Islet of Langerhans (tissue), 1 donor: ENCODE results near the gene NUP62CL.
"Not testable (repeated sequence)": the region's sequence is repeated elsewhere in the genome, so short reads cannot be mapped to it uniquely, and the experiment has no call there.

Source experiments
- FAIRE-seq: peaks from one replicate; lab custom pipeline; 2011; peaks lifted over from hg19 to GRCh38; lab: Jason Lieb, UNC

NUP62CL gene

DNA sequence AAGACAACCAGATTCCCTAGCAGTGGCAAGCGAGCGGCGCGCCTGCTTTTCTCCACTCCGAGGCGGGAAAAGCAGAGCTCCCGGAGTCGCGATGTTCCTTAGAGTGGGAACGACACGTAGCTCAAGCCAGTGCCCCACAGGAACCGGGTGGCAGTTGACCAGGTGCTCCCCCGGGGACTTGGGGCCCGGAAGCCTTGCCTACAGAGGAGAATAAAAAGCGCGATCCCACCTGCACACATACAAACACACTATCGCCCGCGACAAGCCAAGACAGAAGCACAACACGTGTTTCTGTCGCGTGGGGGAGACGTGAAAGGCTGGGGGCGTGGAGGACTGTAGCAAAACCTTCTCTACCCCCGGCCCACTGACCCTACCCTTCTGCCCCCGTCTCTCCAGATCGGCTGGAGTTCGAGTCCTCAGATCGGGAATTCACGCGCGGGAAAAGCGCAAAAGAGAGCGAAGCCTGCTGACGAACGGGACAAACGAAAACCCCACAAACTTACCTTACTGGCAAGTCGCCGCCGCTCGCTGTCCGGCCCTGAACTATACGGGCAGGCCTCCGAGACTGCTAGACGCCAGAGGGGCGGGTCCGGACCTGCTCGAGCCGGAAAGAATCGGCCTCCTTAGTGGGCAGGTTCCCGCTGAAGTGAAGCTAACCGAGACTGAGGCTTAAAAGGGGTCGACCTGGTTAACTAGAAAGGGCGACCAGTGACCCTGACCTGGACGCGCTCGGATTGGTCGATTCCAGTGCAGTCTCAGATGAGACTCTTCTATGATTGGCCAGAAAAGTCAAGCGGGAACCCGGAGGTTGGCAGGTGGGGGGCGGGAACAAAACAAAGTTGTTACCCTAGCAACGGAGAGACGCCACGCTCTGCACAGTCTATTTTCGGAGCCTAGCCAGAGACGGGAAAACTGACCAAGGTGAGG is at the start of gene NUP62CL, which contains the start of gene DNAAF6:
Gene NUP62CL, minus strand, starts transcription at position 664 of the 927 bp plus-strand sequence. CDS start 31,287 bp downstream, outside the sequence.
Gene DNAAF6, plus strand, starts transcription at position 842 of the 927 bp plus-strand sequence. CDS start 6,265 bp downstream, outside the sequence.
- FAIRE-seq, result peak; percentile 96

- FAIRE-seq, result no peak
Observed at GRCh38 chrX:107228486-107228819, 22.2 kb upstream of the NUP62CL start.

DNA sequence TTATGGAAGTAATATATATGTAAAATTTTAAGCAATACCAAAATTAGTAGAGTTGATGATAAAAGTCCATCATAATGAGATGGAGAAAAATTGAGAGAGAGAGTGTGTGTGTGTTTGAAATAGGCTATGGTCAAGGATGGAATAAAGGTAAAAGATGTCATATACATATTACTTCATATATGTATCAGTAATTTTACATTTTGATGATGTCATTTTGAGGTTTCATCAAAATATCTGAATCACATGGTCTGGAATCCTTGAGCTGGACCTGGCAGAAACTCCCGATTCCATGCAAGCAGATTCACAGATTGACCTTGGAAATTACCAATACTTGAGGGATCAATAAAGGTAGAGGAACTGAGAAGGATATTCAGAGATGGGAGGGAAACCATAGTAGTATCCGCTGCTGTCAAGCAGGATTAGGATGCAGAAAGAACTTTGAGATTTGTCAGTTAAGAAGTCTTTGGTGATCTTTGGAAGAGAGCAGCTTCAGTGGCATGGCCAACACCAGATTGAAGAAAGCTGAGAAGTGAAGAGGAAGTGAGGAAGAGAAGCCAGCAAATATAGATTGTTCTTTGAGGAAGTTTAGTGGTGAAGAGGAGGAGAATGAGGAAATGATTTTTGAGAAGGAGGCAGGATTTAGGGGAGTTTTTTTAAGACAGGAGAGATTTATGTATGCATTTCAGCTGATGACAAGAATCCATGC is 21.7 kb upstream of the NUP62CL start:
- FAIRE-seq, result no peak

DNA sequence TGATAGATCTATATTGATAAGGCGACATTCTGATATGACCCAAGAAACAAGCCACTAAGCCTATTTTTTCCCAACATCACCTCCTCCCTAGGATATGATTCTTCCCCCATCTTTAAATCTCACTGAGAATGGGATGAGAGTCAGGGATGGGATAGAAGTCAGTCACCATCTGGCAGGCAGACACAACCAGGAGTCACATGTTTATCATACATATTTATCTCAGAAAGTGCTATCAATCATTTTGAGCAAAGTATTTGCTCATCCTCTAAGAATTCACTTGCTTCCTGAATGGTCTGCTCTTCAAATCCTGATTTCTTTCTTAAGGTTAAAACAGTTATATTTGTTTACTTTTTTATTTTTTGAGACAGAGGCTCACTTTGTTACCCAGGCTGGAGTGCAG is 20.5 kb upstream of the NUP62CL start:
- no peak for FAIRE-seq

DNA sequence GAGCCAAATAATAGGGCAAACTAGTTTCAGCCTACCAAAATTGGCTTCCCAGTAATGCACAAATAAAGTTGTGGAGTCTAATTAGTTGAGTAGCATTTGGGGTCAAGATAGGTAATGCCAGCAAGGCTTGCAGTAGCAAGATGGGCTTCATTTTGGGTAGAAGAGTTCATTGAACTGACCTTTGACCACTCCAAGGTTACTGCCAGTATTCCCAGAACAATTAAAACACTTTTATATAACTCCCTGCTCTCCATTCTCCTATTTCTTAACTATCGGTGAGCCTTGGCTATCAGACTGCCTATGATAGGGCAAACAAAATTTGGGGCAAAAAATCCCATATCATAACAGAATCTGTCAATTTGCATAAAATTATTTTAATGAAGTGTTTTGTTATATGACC is 7.2 kb upstream of the NUP62CL start:
- no peak for FAIRE-seq

DNA sequence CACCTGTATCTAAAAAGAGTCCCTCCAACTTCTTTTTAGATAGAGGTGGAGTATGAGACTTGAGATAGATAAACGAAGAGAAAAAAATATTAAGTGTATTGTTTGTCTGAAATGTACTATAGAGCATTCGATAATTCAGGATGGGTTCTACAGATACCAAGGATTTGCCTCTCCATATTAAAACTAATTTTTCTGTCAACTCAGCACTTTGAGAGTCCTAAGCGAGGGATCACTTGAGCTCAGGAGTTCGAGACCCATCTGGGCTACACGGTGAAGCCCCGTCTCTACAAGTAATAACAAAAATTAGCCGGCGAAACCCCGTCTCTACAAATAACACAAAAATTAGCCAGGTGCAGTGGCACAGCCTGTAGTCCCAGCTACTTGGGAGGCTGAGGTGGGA is 1.7 kb upstream of the NUP62CL start:
- no peak for FAIRE-seq

GRCh38 chrX:107207089-107207488 is 856 bp upstream of the NUP62CL start:
- FAIRE-seq, result no peak

- no peak for FAIRE-seq
Observed at GRCh38 chrX:107206697-107207065, 448 bp upstream of the NUP62CL start.

- FAIRE-seq, result no peak
Observed at GRCh38 chrX:107204068-107204605, 2.1 kb downstream of the NUP62CL start.

DNA sequence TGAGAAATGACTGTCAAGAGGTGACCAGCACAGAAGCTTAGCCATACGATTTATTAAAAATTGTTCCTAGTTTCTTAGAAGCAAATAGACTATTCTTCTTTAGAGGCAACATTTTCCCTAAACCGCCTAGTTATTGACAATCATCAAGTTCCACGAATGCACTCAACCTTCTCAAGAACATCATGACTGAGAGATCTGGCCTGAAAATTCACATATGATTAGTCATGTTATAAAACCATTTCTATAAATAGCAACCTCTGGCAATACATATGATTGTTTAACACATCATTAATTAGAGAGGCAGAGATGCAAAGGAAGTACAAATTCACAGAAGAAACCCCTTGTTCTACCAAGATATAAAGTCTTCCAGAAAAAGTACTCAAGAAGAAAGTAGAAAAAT is 6.7 kb downstream of the NUP62CL start:
- no peak for FAIRE-seq

DNA sequence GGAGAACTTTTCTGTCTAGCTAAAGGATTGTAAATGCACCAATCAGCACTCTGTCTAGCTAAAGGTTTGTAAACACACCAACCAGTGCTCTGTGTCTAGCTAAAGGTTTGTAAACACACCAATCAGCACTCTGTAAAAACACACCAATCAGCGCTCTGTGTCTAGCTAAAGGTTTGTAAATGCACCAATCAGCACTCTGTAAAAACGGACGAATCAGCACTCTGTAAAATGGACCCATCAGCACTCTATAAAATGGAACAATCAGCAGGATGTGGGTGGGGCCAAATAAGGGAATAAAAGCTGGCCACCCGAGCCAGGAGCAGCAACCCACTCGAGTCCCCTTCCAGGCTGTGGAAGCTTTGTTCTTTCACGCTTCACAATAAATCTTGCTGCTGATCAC is 8.2 kb downstream of the NUP62CL start:
- FAIRE-seq, result not testable (repeated sequence)

- no peak for FAIRE-seq
Observed at GRCh38 chrX:107197319-107197718, 8.9 kb downstream of the NUP62CL start.

GRCh38 chrX:107171369-107172102 is 34.7 kb downstream of the NUP62CL start:
- FAIRE-seq, result no peak

DNA sequence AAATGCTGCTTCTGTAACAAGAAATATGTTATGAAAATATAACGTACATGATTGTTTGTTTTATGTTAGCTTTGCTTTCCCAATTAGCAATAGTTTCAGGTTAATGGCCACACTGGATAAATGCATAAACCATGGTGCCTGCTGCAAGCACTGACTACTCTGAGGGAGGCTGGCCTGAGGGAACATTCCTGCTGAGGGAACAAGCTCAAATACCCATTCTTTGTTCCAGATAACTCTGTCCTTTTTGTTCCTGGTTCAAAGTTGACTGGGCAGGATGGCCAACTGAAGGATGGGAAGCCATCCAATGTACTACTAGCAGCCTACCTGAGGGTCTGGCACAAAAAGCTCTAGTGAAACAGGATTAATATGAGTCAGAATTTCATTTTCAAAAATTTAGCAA is 37.5 kb downstream of the NUP62CL start:
- FAIRE-seq, result no peak

DNA sequence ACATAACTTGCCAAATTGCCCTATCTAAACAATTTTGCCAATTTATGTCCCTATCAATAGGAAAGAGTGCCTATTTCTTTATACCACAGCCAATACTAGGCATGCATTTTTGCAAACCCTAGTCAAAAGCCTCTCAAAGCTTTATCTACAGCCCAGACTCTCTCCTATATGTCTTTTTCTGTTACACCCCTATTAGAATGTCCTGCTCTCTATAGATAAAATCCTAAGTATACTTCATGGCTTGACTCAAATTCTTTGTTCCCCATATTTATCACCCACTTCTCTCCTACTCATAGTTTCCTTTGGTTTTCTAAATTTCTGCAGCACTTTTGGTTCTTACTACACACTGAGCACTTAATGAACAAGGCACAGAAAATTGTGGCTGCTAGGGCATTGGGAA is 38.0 kb downstream of the NUP62CL start:
- FAIRE-seq, result no peak

- FAIRE-seq, result no peak
Observed at GRCh38 chrX:107167163-107167921, 38.9 kb downstream of the NUP62CL start.

DNA sequence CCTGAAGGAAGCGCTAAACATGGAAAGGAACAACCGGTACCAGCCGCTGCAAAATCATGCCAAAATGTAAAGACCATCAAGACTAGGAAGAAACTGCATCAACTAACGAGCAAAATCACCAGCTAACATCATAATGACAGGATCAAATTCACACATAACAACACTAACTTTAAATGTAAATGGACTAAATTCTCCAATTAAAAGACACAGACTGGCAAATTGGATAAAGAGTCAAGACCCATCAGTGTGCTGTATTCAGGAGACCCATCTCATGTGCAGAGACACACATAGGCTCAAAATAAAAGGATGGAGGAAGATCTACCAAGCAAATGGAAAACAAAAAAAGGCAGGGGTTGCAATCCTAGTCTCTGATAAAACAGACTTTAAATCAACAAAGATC is 48.6 kb downstream of the NUP62CL start:
- not testable (repeated sequence) for FAIRE-seq

GRCh38 chrX:107155621-107156430 is 50.4 kb downstream of the NUP62CL start:
- not testable (repeated sequence) for FAIRE-seq

DNA sequence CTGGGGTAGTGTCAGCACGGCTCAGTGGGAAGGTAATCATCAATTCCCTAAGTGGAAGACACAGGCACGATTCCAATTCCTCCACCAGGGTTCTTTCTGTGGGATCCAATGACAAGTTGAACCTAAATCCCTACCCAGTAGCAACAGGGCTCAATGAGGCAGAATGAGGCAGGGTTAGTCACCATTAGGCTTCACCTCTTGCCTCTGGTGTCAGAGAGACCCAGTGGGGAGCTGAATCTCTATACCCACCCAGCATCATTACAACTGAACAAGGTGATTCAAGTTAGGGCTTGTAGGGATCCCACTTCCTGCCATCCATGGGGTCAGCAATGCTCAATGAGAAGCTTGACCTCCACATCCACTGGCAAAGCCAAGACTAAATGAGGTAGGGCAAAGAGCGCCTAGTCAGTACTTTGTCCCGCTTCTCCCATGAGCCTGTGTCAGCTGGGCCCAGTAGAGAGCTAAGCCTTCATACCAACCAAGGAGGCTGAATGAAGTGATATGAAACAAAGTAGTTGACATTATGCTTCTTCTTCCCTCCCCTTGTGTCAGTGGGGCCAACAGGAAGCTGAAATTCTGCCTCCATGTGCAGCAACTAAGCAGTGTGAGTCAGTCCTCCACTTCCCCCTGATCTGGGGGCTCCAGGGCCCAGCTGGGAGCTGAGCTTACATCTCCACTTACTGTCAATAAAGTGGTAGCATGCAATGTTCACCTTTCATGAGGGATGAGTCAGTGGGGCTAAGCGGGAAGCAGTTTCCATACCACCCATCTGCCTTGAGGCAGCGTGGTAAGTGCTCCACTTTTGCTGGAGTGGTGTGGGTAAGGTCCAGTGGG is 51.2 kb downstream of the NUP62CL start:
- FAIRE-seq, result no peak

GRCh38 chrX:107153005-107153404 is 53.2 kb downstream of the NUP62CL start:
- FAIRE-seq, result no peak
